Measurements from ENCODE around the gene TBX15. TPM values are rescaled to one million over a fixed set of nuclear protein-coding genes. Genes with fewer than 3 reads are reported as not detected.

TBX15 gene
- total and polyA plus RNA-seq, 2 experiments from 2014 or later = 0.21 TPM; not detected in 1

DNA sequence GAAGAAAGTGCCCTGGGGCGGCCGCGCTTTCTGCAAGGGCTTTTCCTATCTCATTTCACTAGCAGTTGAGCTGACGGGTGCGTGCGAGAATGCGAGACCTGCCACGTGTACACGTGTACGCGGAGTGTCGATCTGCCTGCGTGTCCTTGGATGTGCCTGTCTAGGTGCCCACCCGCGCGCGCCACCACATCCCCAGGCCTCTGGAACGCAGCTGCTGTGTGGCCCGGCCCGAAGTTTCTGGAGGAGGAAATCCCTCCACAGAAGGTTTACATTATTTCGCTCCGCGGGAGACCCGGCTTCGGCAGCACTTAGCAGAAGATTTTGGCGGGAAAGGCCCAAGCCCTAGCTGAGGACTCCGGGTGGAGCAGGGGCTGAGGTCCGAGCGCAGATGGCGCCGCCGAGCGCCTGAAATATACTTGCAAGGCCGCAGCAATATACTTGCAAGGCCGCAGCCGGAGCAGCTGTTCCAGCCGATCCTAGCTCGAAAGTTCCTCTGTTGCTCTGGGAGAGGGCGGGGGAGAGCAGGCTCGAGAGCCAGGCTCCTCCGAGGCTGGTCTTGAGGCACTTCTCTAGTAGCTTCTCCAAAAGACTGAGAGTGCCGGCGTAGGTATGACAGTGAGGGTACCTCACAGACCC is 3.9 kb downstream of the TBX15 start:
- TF ChIP-seq NANOG (IDR thresholded peaks at IDR 0.05; ENCODE audit: borderline replicate concordance) (no peak), ZNF114 (CRISPR knock-in tag; IDR thresholded peaks at IDR 0.05) (no peak), EZH2 (IDR thresholded peaks at IDR 0.05; ENCODE audit: low read depth, unreplicated experiment) (no peak), CREB1 (CRISPR knock-in tag; IDR thresholded peaks at IDR 0.05; ENCODE audit: low read depth) (no peak), EZH2phosphoT487 (IDR thresholded peaks at IDR 0.05; ENCODE audit: unreplicated experiment) (no peak)
- TF ChIP-seq, protein P1, sequence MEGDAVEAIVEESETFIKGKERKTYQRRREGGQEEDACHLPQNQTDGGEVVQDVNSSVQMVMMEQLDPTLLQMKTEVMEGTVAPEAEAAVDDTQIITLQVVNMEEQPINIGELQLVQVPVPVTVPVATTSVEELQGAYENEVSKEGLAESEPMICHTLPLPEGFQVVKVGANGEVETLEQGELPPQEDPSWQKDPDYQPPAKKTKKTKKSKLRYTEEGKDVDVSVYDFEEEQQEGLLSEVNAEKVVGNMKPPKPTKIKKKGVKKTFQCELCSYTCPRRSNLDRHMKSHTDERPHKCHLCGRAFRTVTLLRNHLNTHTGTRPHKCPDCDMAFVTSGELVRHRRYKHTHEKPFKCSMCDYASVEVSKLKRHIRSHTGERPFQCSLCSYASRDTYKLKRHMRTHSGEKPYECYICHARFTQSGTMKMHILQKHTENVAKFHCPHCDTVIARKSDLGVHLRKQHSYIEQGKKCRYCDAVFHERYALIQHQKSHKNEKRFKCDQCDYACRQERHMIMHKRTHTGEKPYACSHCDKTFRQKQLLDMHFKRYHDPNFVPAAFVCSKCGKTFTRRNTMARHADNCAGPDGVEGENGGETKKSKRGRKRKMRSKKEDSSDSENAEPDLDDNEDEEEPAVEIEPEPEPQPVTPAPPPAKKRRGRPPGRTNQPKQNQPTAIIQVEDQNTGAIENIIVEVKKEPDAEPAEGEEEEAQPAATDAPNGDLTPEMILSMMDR (conservative IDR thresholded peaks at IDR 0.05; ENCODE audit: low read depth in 2 of 2) = peak; percentile 7 to 42; a peak in 2 of 4 replicates
- TF ChIP-seq, protein P2, sequence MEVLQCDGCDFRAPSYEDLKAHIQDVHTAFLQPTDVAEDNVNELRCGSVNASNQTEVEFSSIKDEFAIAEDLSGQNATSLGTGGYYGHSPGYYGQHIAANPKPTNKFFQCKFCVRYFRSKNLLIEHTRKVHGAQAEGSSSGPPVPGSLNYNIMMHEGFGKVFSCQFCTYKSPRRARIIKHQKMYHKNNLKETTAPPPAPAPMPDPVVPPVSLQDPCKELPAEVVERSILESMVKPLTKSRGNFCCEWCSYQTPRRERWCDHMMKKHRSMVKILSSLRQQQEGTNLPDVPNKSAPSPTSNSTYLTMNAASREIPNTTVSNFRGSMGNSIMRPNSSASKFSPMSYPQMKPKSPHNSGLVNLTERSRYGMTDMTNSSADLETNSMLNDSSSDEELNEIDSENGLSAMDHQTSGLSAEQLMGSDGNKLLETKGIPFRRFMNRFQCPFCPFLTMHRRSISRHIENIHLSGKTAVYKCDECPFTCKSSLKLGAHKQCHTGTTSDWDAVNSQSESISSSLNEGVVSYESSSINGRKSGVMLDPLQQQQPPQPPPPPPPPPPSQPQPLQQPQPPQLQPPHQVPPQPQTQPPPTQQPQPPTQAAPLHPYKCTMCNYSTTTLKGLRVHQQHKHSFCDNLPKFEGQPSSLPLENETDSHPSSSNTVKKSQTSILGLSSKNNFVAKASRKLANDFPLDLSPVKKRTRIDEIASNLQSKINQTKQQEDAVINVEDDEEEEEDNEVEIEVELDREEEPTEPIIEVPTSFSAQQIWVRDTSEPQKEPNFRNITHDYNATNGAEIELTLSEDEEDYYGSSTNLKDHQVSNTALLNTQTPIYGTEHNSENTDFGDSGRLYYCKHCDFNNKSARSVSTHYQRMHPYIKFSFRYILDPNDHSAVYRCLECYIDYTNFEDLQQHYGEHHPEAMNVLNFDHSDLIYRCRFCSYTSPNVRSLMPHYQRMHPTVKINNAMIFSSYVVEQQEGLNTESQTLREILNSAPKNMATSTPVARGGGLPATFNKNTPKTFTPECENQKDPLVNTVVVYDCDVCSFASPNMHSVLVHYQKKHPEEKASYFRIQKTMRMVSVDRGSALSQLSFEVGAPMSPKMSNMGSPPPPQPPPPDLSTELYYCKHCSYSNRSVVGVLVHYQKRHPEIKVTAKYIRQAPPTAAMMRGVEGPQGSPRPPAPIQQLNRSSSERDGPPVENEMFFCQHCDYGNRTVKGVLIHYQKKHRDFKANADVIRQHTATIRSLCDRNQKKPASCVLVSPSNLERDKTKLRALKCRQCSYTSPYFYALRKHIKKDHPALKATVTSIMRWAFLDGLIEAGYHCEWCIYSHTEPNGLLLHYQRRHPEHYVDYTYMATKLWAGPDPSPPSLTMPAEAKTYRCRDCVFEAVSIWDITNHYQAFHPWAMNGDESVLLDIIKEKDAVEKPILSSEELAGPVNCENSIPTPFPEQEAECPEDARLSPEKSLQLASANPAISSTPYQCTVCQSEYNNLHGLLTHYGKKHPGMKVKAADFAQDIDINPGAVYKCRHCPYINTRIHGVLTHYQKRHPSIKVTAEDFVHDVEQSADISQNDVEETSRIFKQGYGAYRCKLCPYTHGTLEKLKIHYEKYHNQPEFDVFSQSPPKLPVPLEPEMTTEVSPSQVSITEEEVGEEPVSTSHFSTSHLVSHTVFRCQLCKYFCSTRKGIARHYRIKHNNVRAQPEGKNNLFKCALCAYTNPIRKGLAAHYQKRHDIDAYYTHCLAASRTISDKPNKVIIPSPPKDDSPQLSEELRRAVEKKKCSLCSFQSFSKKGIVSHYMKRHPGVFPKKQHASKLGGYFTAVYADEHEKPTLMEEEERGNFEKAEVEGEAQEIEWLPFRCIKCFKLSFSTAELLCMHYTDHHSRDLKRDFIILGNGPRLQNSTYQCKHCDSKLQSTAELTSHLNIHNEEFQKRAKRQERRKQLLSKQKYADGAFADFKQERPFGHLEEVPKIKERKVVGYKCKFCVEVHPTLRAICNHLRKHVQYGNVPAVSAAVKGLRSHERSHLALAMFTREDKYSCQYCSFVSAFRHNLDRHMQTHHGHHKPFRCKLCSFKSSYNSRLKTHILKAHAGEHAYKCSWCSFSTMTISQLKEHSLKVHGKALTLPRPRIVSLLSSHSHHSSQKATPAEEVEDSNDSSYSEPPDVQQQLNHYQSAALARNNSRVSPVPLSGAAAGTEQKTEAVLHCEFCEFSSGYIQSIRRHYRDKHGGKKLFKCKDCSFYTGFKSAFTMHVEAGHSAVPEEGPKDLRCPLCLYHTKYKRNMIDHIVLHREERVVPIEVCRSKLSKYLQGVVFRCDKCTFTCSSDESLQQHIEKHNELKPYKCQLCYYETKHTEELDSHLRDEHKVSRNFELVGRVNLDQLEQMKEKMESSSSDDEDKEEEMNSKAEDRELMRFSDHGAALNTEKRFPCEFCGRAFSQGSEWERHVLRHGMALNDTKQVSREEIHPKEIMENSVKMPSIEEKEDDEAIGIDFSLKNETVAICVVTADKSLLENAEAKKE (CRISPR knock-in tag; IDR thresholded peaks at IDR 0.05) = no peak
- Histone ChIP-seq H3K4me3 (peak overlapping the region; percentile 53), H3K27me3 (ENCODE audit: insufficient read depth) (peaks cover 100% of the 10 kb centered on the region), H3K36me3 (ENCODE audit: insufficient read depth) (no peaks in the 10 kb centered on the region; the same call in 1 of the 2 replicates), H3K79me2 (replicated peaks; ENCODE audit: insufficient read depth) (no peaks in the 10 kb centered on the region), H3K4me2 (peak overlapping the region; percentile 77), H3K4me1 (ENCODE audit: insufficient read depth) (peaks cover 58% of the 10 kb centered on the region), H3F3A (replicated peaks; ENCODE audit: low read depth) (peaks cover 20% of the 10 kb centered on the region), H3K9me2 (ENCODE audit: insufficient read depth) (no peaks in the 10 kb centered on the region), H4K20me1 (replicated peaks; ENCODE audit: insufficient read depth) (peaks cover 25% of the 10 kb centered on the region; the same call in 1 of the 2 replicates), H2AFZ (peak overlapping the region; percentile 79), H3K27ac (ENCODE audit: low read depth) (no peak overlapping the region)
- Mint-ChIP-seq H3K9me3 (peaks cover 9% of the 10 kb centered on the region), H3K27me3 (ENCODE audit: insufficient read depth, low read depth, poor library complexity) (peaks cover 99% of the 10 kb centered on the region), H3K36me3 (ENCODE audit: low read depth) (no peaks in the 10 kb centered on the region), H3K27ac (no peak overlapping the region), H3K4me1 (peaks cover 62% of the 10 kb centered on the region), H3K4me3 (peak overlapping the region; percentile 75)
- ATAC-seq (peak; percentile 35), DNase-seq (ENCODE audit: low spot score) (peak; percentile 92)

Measured in GM23338 (cell line).